ENCODE results near the gene NEO1.
A peak's percentile ranks its signal among the peaks of the same experiment; 100 is the strongest.

Gene NEO1

GRCh38 chr15:73341886-73342600 is 289.8 kb downstream of the NEO1 start:
- no peak overlapping the region for H3K4me3 ChIP-seq (replicated peaks; ENCODE audit: low read depth, low read length)
- DNase-seq (ENCODE audit: extremely low read depth, low read depth): no peak
- TF ChIP-seq CTCF (IDR thresholded peaks at IDR 0.05; ENCODE audit: low read depth, low read length, missing control alignments): no peak

- no peak overlapping the region for H3K4me3 ChIP-seq (replicated peaks; ENCODE audit: low read depth, low read length)
- no peak for TF ChIP-seq CTCF (IDR thresholded peaks at IDR 0.05; ENCODE audit: low read depth, low read length, missing control alignments)
- DNase-seq (ENCODE audit: extremely low read depth, low read depth): no peak
Measured at GRCh38 chr15:73344056-73344455, 291.8 kb downstream of the NEO1 start.

- H3K4me3 ChIP-seq (replicated peaks; ENCODE audit: low read depth, low read length): no peak overlapping the region
- TF ChIP-seq CTCF (IDR thresholded peaks at IDR 0.05; ENCODE audit: low read depth, low read length, missing control alignments): no peak
- DNase-seq (ENCODE audit: extremely low read depth, low read depth): no peak
Measured at GRCh38 chr15:73345658-73346057, 293.4 kb downstream of the NEO1 start.

GRCh38 chr15:73346735-73347312 is 294.6 kb downstream of the NEO1 start:
- no peak overlapping the region for H3K4me3 ChIP-seq (replicated peaks; ENCODE audit: low read depth, low read length)
- TF ChIP-seq CTCF (IDR thresholded peaks at IDR 0.05; ENCODE audit: low read depth, low read length, missing control alignments): no peak
- peak; percentile 5 for DNase-seq (ENCODE audit: extremely low read depth, low read depth)

GRCh38 chr15:73349191-73349590 is 296.9 kb downstream of the NEO1 start:
- TF ChIP-seq CTCF (IDR thresholded peaks at IDR 0.05; ENCODE audit: low read depth, low read length, missing control alignments): no peak
- no peak for DNase-seq (ENCODE audit: extremely low read depth, low read depth)
- no peak overlapping the region for H3K4me3 ChIP-seq (replicated peaks; ENCODE audit: low read depth, low read length)

- no peak for TF ChIP-seq CTCF (IDR thresholded peaks at IDR 0.05; ENCODE audit: low read depth, low read length, missing control alignments)
- no peak for DNase-seq (ENCODE audit: extremely low read depth, low read depth)
Measured at GRCh38 chr15:73352082-73352481, 299.8 kb downstream of the NEO1 start.

More at GRCh38 chr15:73352082-73352481, 299.8 kb downstream of the NEO1 start:
- H3K4me3 ChIP-seq (replicated peaks; ENCODE audit: low read depth, low read length): no peak overlapping the region

Data from HFF-Myc (cell line).